Measurements from ENCODE around the gene OR5B2. TPM values are rescaled to one million over a fixed set of nuclear protein-coding genes. Genes with fewer than 3 reads are reported as not detected.

Gene OR5B2
- total RNA-seq, result not detected

DNA sequence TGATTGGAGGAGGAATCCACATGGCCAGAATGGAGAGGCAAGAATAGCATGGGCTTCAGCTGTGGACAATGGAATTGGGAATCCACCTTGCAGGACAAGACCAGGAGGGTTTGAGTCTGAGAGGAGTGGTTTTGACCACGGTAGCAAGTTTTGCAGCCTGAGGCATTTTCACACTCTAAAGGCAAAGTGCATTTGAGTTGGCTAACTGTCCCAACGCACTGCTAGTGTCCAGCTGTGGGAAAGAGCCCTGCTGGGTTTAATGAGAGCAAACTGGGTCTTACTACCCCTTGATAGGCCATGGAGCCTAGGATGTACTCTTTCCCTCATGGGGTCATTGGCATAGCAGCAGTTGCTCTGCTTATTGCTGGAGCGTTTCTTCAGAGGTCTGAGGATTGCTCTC lies at the start of gene OR5B2:
OR5B2 (minus strand) TSS at position 101 of the 400 bp plus-strand sequence. CDS start 4,860 bp downstream, outside the sequence.
- no peaks in the 10 kb centered on the region for H3K4me1 ChIP-seq
- DNase-seq, result no peak
- no peak for ATAC-seq
- no peaks in the 10 kb centered on the region for H3K36me3 ChIP-seq (replicated peaks in 1 of 2; ENCODE audit: insufficient read depth in 1 of 2, low read depth in 2 of 2)
- 52 to 71% methylated on average over 3 of the region's 3 CpGs for WGBS, 2 donors
- intact Hi-C loops (cut with DNase I), result no loop called here
- no peak within 1 kb of the TSS for H3K4me3 ChIP-seq
- H3K27me3 ChIP-seq, result no peaks in the 10 kb centered on the region
- H3K9me3 ChIP-seq, result no peaks in the 10 kb centered on the region
- no peak within 1 kb of the TSS for H3K27ac ChIP-seq
- TF ChIP-seq CTCF (IDR thresholded peaks at IDR 0.05) (no peak), POLR2A (IDR thresholded peaks at IDR 0.05) (no peak)

- no peak overlapping the region for H3K27ac ChIP-seq
- no peaks in the 10 kb centered on the region for H3K4me1 ChIP-seq
- H3K9me3 ChIP-seq, result no peaks in the 10 kb centered on the region
- DNase-seq, result no peak
- no peak for ATAC-seq
- TF ChIP-seq POLR2A (IDR thresholded peaks at IDR 0.05) (no peak), CTCF (IDR thresholded peaks at IDR 0.05) (no peak)
- no peak overlapping the region for H3K4me3 ChIP-seq
- H3K27me3 ChIP-seq, result no peaks in the 10 kb centered on the region
- intact Hi-C loops (cut with DNase I), result no loop called here
- H3K36me3 ChIP-seq (replicated peaks in 1 of 2; ENCODE audit: insufficient read depth in 1 of 2, low read depth in 2 of 2), result no peaks in the 10 kb centered on the region
Observed at GRCh38 chr11:58471892-58472291, 44.0 kb upstream of the OR5B2 start.

- Histone ChIP-seq H3K27me3 (no peaks in the 10 kb centered on the region), H3K4me1 (no peaks in the 10 kb centered on the region), H3K36me3 (replicated peaks in 1 of 2; ENCODE audit: insufficient read depth in 1 of 2, low read depth in 2 of 2) (no peaks in the 10 kb centered on the region), H3K4me3 (no peak overlapping the region), H3K27ac (no peak overlapping the region), H3K9me3 (no peaks in the 10 kb centered on the region)
- intact Hi-C loops (cut with DNase I), result no loop called here
- no peak for DNase-seq
- no peak for ATAC-seq
- WGBS, 2 donors, result 58 to 59% methylated on average over 1 of the region's 1 CpG
- TF ChIP-seq CTCF (IDR thresholded peaks at IDR 0.05) (no peak), POLR2A (IDR thresholded peaks at IDR 0.05) (no peak)
Observed at GRCh38 chr11:58466293-58466692, 38.4 kb upstream of the OR5B2 start.

DNA sequence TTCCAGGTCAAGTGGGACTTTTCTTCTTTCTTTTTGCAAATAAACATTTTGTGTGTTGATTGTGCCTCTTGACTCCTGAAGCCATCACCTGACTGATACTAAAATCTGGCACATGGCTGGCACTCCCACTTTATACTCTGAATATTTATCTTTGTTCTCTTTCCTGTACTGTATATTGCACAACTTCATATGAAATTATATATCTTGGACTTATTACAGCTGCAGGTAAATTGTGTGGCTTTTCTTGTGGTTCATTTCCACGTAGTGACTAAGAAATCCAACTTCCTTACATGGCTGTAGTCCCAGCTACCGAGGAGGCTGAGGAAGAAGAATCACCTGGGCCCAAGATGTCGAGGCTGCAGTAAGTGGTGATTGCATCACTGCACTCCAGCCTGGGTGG lies 37.8 kb upstream of the OR5B2 start:
- H3K4me1 ChIP-seq, result no peaks in the 10 kb centered on the region
- ATAC-seq (no peak), DNase-seq (no peak)
- TF ChIP-seq POLR2A (IDR thresholded peaks at IDR 0.05) (no peak), CTCF (IDR thresholded peaks at IDR 0.05) (no peak)
- H3K27me3 ChIP-seq, result no peaks in the 10 kb centered on the region
- H3K4me3 ChIP-seq, result no peak overlapping the region
- H3K9me3 ChIP-seq, result no peaks in the 10 kb centered on the region
- H3K36me3 ChIP-seq (replicated peaks in 1 of 2; ENCODE audit: insufficient read depth in 1 of 2, low read depth in 2 of 2), result no peaks in the 10 kb centered on the region
- 34 to 59% methylated on average over 3 of the region's 3 CpGs for WGBS, 2 donors
- H3K27ac ChIP-seq, result no peak overlapping the region
- intact Hi-C loops (cut with DNase I), result no loop called here

- ATAC-seq (no peak), DNase-seq (no peak)
- H3K9me3 ChIP-seq, result peaks cover 0 to under 1% (median 0%) of the 10 kb centered on the region in 3 donors
- 48 to 50% methylated on average over 3 of the region's 3 CpGs for WGBS, 2 donors
- no peak for TF ChIP-seq CTCF (IDR thresholded peaks at IDR 0.05)
- intact Hi-C loops (cut with DNase I), result no loop called here
- H3K36me3 ChIP-seq (replicated peaks in 1 of 2; ENCODE audit: insufficient read depth in 1 of 2, low read depth in 2 of 2), result no peaks in the 10 kb centered on the region
- H3K27ac ChIP-seq, result no peak overlapping the region
- H3K27me3 ChIP-seq, result no peaks in the 10 kb centered on the region
- no peak overlapping the region for H3K4me3 ChIP-seq
- no peaks in the 10 kb centered on the region for H3K4me1 ChIP-seq
Observed at GRCh38 chr11:58451585-58451984, 23.7 kb upstream of the OR5B2 start.
